HL-60 (cell line): ENCODE measurements around the gene RNF138.
A peak's percentile ranks its signal among the peaks of the same experiment; 100 is the strongest.
"Not testable (repeated sequence)": the region's sequence is repeated elsewhere in the genome, so short reads cannot be mapped to it uniquely, and the experiment has no call there.

Experiments
- DNase-seq, 2 experiments: peaks; one replicate each; pipeline ENCODE4 v3.0.0-alpha.2; 2010 to 2020; ENCODE audit warnings: low read depth in 1 of 2, low spot score in 1 of 2
- H3K27ac ChIP-seq: fragments of 250-450 bp; sonication (Bioruptor Pico); replicated peaks from 2 replicates; pipeline ENCODE4 v1.5.1; 2020; ENCODE audit warnings: mild to moderate bottlenecking, moderate library complexity
- H3K27me3 ChIP-seq: fragments of 250-450 bp; sonication (Bioruptor Pico); 2 replicates; pipeline ENCODE4 v1.5.1; 2021; ENCODE audit warnings: mild to moderate bottlenecking, moderate library complexity; ENCODE audit not compliant: insufficient read depth, poor library complexity, severe bottlenecking
- H3K4me3 ChIP-seq: replicated peaks from 2 replicates; pipeline ENCODE4 v1.5.1; 2011; ENCODE audit warnings: mild to moderate bottlenecking, control low read depth, low read length; ENCODE audit not compliant: insufficient read depth
- GABPA ChIP-seq: IDR thresholded peaks from 2 replicates; pipeline ENCODE4 v1.6.1; 2012; ENCODE audit warnings: low read depth
- POLR2AphosphoS5 ChIP-seq: IDR thresholded peaks from 2 replicates; pipeline ENCODE4 v1.6.1; 2012; ENCODE audit warnings: low read depth
- REST ChIP-seq: IDR thresholded peaks from 2 replicates; pipeline ENCODE4 v1.6.1; 2012; ENCODE audit warnings: low read depth; ENCODE audit not compliant: insufficient replicate concordance
- SPI1 ChIP-seq: IDR thresholded peaks from 2 replicates; pipeline ENCODE4 v1.6.1; 2012; ENCODE audit warnings: low read depth, mild to moderate bottlenecking, borderline replicate concordance
- TF ChIP-seq, protein P1 (sequence below): IDR thresholded peaks from one replicate; pipeline ENCODE4 v1.5.1; 2011; ENCODE audit warnings: low read length, control low read depth, inconsistent platforms; ENCODE audit not compliant: insufficient read depth

The RNF138 gene

DNA sequence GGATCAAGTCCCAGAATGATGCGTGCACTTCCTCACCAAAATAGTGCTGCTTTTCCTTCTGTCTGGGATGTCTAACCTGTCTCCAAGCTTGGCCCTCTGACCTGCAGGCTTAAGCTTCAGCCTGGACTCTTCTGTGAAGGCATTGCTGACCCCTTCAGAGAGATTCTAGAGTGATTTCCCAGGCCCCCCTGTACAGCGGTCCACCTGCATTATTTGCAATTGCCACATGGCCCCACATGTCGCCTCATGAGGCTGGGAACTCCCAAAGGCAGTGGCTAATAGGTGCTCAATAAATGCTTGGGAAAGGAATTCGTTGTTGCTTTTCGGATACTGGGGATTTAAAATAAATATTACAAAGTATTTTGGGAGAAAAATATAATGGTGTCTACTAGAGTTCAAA is 65.9 kb downstream of the RNF138 start:
- Histone ChIP-seq H3K4me3 (no peak overlapping the region), H3K27me3 (no peaks in the 10 kb centered on the region), H3K27ac (no peak overlapping the region)
- TF ChIP-seq SPI1 (no peak), POLR2AphosphoS5 (no peak), REST (no peak), GABPA (no peak)
- TF ChIP-seq, protein P1, sequence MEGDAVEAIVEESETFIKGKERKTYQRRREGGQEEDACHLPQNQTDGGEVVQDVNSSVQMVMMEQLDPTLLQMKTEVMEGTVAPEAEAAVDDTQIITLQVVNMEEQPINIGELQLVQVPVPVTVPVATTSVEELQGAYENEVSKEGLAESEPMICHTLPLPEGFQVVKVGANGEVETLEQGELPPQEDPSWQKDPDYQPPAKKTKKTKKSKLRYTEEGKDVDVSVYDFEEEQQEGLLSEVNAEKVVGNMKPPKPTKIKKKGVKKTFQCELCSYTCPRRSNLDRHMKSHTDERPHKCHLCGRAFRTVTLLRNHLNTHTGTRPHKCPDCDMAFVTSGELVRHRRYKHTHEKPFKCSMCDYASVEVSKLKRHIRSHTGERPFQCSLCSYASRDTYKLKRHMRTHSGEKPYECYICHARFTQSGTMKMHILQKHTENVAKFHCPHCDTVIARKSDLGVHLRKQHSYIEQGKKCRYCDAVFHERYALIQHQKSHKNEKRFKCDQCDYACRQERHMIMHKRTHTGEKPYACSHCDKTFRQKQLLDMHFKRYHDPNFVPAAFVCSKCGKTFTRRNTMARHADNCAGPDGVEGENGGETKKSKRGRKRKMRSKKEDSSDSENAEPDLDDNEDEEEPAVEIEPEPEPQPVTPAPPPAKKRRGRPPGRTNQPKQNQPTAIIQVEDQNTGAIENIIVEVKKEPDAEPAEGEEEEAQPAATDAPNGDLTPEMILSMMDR: no peak
- DNase-seq: no peak

GRCh38 chr18:32158108-32158624 is 66.5 kb downstream of the RNF138 start:
- Histone ChIP-seq H3K27me3 (no peaks in the 10 kb centered on the region), H3K4me3 (no peak overlapping the region), H3K27ac (no peak overlapping the region)
- peak; percentile 75 to 82 for DNase-seq
- TF ChIP-seq, protein P1: peak; percentile 96
- no peak for TF ChIP-seq REST

- H3K27ac ChIP-seq, H3K4me3 ChIP-seq, DNase-seq, H3K27me3 ChIP-seq: not testable (repeated sequence)
These were observed 67.0 kb downstream of the RNF138 start for GRCh38 chr18:32158631-32159030.

GRCh38 chr18:32160547-32160946 is 68.9 kb downstream of the RNF138 start:
- no peak overlapping the region for H3K27ac ChIP-seq
- TF ChIP-seq GABPA: no peak
- TF ChIP-seq, protein P1: no peak
- TF ChIP-seq POLR2AphosphoS5: no peak
- no peak for TF ChIP-seq SPI1
- TF ChIP-seq REST: no peak
- no peak for DNase-seq

More at GRCh38 chr18:32160547-32160946, 68.9 kb downstream of the RNF138 start:
- H3K4me3 ChIP-seq: no peak overlapping the region
- no peaks in the 10 kb centered on the region for H3K27me3 ChIP-seq
